HG03521 (cell line): ENCODE measurements around the gene ILDR1.
"Not testable (repeated sequence)": the region's sequence is repeated elsewhere in the genome, so short reads cannot be mapped to it uniquely, and the experiment has no call there.

Source experiments
- ATAC-seq: cut with Tn5 transposase; IDR thresholded peaks from one replicate; pipeline ENCODE4 v1.9.1; 2021; ENCODE audit warnings: mild to moderate bottlenecking, moderate library complexity; ENCODE audit not compliant: unreplicated experiment

ILDR1 gene

GRCh38 chr3:121956363-121956762 lies 65.7 kb downstream of the ILDR1 start:
- no peak for ATAC-seq

GRCh38 chr3:121951291-121951919 lies 70.6 kb downstream of the ILDR1 start:
- no peak for ATAC-seq

GRCh38 chr3:121948641-121949040 lies 73.4 kb downstream of the ILDR1 start:
- no peak for ATAC-seq

- no peak for ATAC-seq
Measured at GRCh38 chr3:121943431-121943830, 78.6 kb downstream of the ILDR1 start.

GRCh38 chr3:121942116-121942786 lies 79.8 kb downstream of the ILDR1 start:
- no peak for ATAC-seq

GRCh38 chr3:121941592-121941991 lies 80.5 kb downstream of the ILDR1 start:
- no peak for ATAC-seq

- not testable (repeated sequence) for ATAC-seq
Measured at GRCh38 chr3:121938141-121938855, 83.7 kb downstream of the ILDR1 start.
